Measurements from ENCODE around the gene DCBLD1. TPM values are rescaled to one million over a fixed set of nuclear protein-coding genes. Genes with fewer than 3 reads are reported as not detected.

DCBLD1 gene
- total RNA-seq, 1 experiment from 2014 or later = 1.5 TPM

DNA sequence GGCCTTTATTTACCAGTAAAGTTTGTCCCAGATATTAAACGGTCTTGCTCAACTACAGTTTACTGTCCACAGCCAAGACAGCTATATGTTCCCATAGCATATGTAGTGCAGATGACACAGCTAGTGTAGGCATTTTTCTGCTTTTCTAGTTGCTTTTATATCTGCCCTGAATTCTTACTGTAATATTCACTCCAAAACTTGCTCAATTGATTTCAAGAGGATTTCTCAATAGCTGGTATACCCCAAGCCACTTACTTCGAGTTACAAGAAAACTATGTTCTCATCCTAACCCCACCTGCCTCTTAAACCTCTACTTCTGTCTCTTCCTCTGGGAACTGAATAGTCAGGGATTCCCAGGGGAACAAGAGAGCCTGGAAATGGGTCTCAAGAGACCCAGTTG lies 37.9 kb upstream of the DCBLD1 start:
- H3K4me3 ChIP-seq (ENCODE audit: low read depth, low read length, poor library complexity, severe bottlenecking) = no peak overlapping the region
- H3K9me3 ChIP-seq (ENCODE audit: low read depth, low read length, poor library complexity, severe bottlenecking) = no peaks in the 10 kb centered on the region
- intact Hi-C loops (cut with micrococcal nuclease; ENCODE audit: unreplicated experiment) = no loop called here
- peaks cover 63% of the 10 kb centered on the region for H3K27me3 ChIP-seq (replicated peaks; ENCODE audit: insufficient read depth, low read depth, low read length, poor library complexity)
- BruUV-seq (replicated peaks) = no TSS peak
- no peak for DNase-seq (ENCODE audit: low spot score)
- no peaks in the 10 kb centered on the region for H3K36me3 ChIP-seq (ENCODE audit: insufficient read depth, low read length, poor library complexity, severe bottlenecking)
- H3K27ac ChIP-seq (ENCODE audit: low read depth, low read length, poor library complexity, severe bottlenecking) = no peak overlapping the region
- CTCF ChIA-PET = interaction anchor here (0.7 kb wide), 1 partner anchor 184 kb away, joined by 3 read pairs; no protein-coding TSS in a partner anchor
- TF ChIP-seq CTCF (conservative IDR thresholded peaks at IDR 0.05; ENCODE audit: low read depth, low read length) (no peak), EZH2 (IDR thresholded peaks at IDR 0.05; ENCODE audit: borderline replicate concordance, low read depth, low read length, poor library complexity, severe bottlenecking) (no peak)
- no peaks in the 10 kb centered on the region for H3K4me1 ChIP-seq (ENCODE audit: insufficient read depth, low read length, poor library complexity, severe bottlenecking)
- POLR2A ChIA-PET (ENCODE audit: low non-redundant PET) = no interaction called here

- Histone ChIP-seq H3K4me3 (ENCODE audit: low read depth, low read length, poor library complexity, severe bottlenecking) (no peak overlapping the region), H3K27me3 (replicated peaks; ENCODE audit: insufficient read depth, low read depth, low read length, poor library complexity) (peaks cover 64% of the 10 kb centered on the region), H3K36me3 (ENCODE audit: insufficient read depth, low read length, poor library complexity, severe bottlenecking) (no peaks in the 10 kb centered on the region), H3K4me1 (ENCODE audit: insufficient read depth, low read length, poor library complexity, severe bottlenecking) (no peaks in the 10 kb centered on the region), H3K27ac (ENCODE audit: low read depth, low read length, poor library complexity, severe bottlenecking) (no peak overlapping the region), H3K9me3 (ENCODE audit: low read depth, low read length, poor library complexity, severe bottlenecking) (no peaks in the 10 kb centered on the region)
- TF ChIP-seq EZH2 (IDR thresholded peaks at IDR 0.05; ENCODE audit: borderline replicate concordance, low read depth, low read length, poor library complexity, severe bottlenecking) (no peak), CTCF (conservative IDR thresholded peaks at IDR 0.05; ENCODE audit: low read depth, low read length) (no peak)
- intact Hi-C loops (cut with micrococcal nuclease; ENCODE audit: unreplicated experiment) = loop anchor here (5.0 kb wide), 1 partner anchor 385 kb away; no protein-coding TSS in a partner anchor
- ChIA-PET POLR2A (ENCODE audit: low non-redundant PET) (no interaction called here), CTCF (no interaction called here)
- no peak for DNase-seq (ENCODE audit: low spot score)
- BruUV-seq (replicated peaks) = no TSS peak
Measured at GRCh38 chr6:117446861-117447260, 35.6 kb upstream of the DCBLD1 start.

- DNase-seq (ENCODE audit: low spot score) = no peak
- ChIA-PET POLR2A (ENCODE audit: low non-redundant PET) (no interaction called here), CTCF (no interaction called here)
- no peaks in the 10 kb centered on the region for H3K36me3 ChIP-seq (ENCODE audit: insufficient read depth, low read length, poor library complexity, severe bottlenecking)
- TF ChIP-seq CTCF (conservative IDR thresholded peaks at IDR 0.05; ENCODE audit: low read depth, low read length) (no peak), EZH2 (IDR thresholded peaks at IDR 0.05; ENCODE audit: borderline replicate concordance, low read depth, low read length, poor library complexity, severe bottlenecking) (no peak)
- no peaks in the 10 kb centered on the region for H3K9me3 ChIP-seq (ENCODE audit: low read depth, low read length, poor library complexity, severe bottlenecking)
- H3K4me1 ChIP-seq (ENCODE audit: insufficient read depth, low read length, poor library complexity, severe bottlenecking) = no peaks in the 10 kb centered on the region
- peaks cover 60% of the 10 kb centered on the region for H3K27me3 ChIP-seq (replicated peaks; ENCODE audit: insufficient read depth, low read depth, low read length, poor library complexity)
- intact Hi-C loops (cut with micrococcal nuclease; ENCODE audit: unreplicated experiment) = loop anchor here (5.0 kb wide), 1 partner anchor 384 kb away; no protein-coding TSS in a partner anchor
- no peak overlapping the region for H3K4me3 ChIP-seq (ENCODE audit: low read depth, low read length, poor library complexity, severe bottlenecking)
- H3K27ac ChIP-seq (ENCODE audit: low read depth, low read length, poor library complexity, severe bottlenecking) = no peak overlapping the region
- no TSS peak for BruUV-seq (replicated peaks)
Measured at GRCh38 chr6:117448011-117448410, 34.5 kb upstream of the DCBLD1 start.

All from A673 (cell line).